Effector memory CD4-positive, alpha-beta T cell (primary cell): Measurements from ENCODE around the gene SHANK3.

Source experiments
- DNase-seq, 3 donors: peaks; one replicate each; pipeline ENCODE4 v3.0.0-alpha.2; 2020
- H3K27ac ChIP-seq: 2 replicates; pipeline ENCODE4 v1.7.0; 2013; ENCODE audit warnings: mild to moderate bottlenecking, low read length, moderate library complexity; ENCODE audit not compliant: insufficient read depth, poor library complexity, severe bottlenecking
- H3K27me3 ChIP-seq: replicated peaks from 2 replicates; pipeline ENCODE4 v1.7.0; 2013; ENCODE audit warnings: mild to moderate bottlenecking, low read length; ENCODE audit not compliant: insufficient read depth, control insufficient read depth, poor library complexity, severe bottlenecking
- H3K36me3 ChIP-seq: 2 replicates; pipeline ENCODE4 v1.7.0; 2013; ENCODE audit warnings: mild to moderate bottlenecking, low read length, moderate library complexity; ENCODE audit not compliant: control insufficient read depth, insufficient read depth
- H3K4me1 ChIP-seq: 2 replicates; pipeline ENCODE4 v1.7.0; 2013; ENCODE audit warnings: low read length, mild to moderate bottlenecking; ENCODE audit not compliant: control insufficient read depth, insufficient read depth, poor library complexity, severe bottlenecking
- H3K4me3 ChIP-seq: 2 replicates; pipeline ENCODE4 v1.7.0; 2013; ENCODE audit warnings: low read length, low read depth, mild to moderate bottlenecking; ENCODE audit not compliant: insufficient read depth, poor library complexity, severe bottlenecking
- H3K9me3 ChIP-seq: 2 replicates; pipeline ENCODE4 v1.7.0; 2013; ENCODE audit warnings: mild to moderate bottlenecking, low read length, moderate library complexity; ENCODE audit not compliant: control insufficient read depth

The SHANK3 gene

GRCh38 chr22:50704510-50705218, 32.0 kb downstream of the SHANK3 start:
- H3K27me3 ChIP-seq: no peaks in the 10 kb centered on the region
- no peaks in the 10 kb centered on the region for H3K36me3 ChIP-seq
- no peak for DNase-seq
- H3K4me1 ChIP-seq: no peaks in the 10 kb centered on the region
- no peak overlapping the region for H3K27ac ChIP-seq
- H3K4me3 ChIP-seq: no peak overlapping the region
- H3K9me3 ChIP-seq: no peaks in the 10 kb centered on the region

- Histone ChIP-seq H3K4me1 (no peaks in the 10 kb centered on the region), H3K9me3 (no peaks in the 10 kb centered on the region), H3K36me3 (no peaks in the 10 kb centered on the region), H3K4me3 (no peak overlapping the region), H3K27ac (no peak overlapping the region), H3K27me3 (no peaks in the 10 kb centered on the region)
- DNase-seq: no peak
Measured at GRCh38 chr22:50705219-50705691, 32.6 kb downstream of the SHANK3 start.

- no peaks in the 10 kb centered on the region for H3K36me3 ChIP-seq
- no peak overlapping the region for H3K4me3 ChIP-seq
- no peaks in the 10 kb centered on the region for H3K27me3 ChIP-seq
- no peak overlapping the region for H3K27ac ChIP-seq
- no peak for DNase-seq
- H3K4me1 ChIP-seq: no peaks in the 10 kb centered on the region
- H3K9me3 ChIP-seq: no peaks in the 10 kb centered on the region
Measured at GRCh38 chr22:50705851-50706351, 33.3 kb downstream of the SHANK3 start.

- no peak for DNase-seq
- H3K9me3 ChIP-seq: no peaks in the 10 kb centered on the region
- H3K36me3 ChIP-seq: no peaks in the 10 kb centered on the region
Measured at GRCh38 chr22:50706481-50707125, 34.0 kb downstream of the SHANK3 start.

GRCh38 chr22:50708474-50708873, 35.9 kb downstream of the SHANK3 start:
- Histone ChIP-seq H3K36me3 (no peaks in the 10 kb centered on the region), H3K4me1 (no peaks in the 10 kb centered on the region), H3K27me3 (no peaks in the 10 kb centered on the region), H3K27ac (no peak overlapping the region), H3K4me3 (no peak overlapping the region), H3K9me3 (no peaks in the 10 kb centered on the region)
- no peak for DNase-seq

More at GRCh38 chr22:50706481-50707125, 34.0 kb downstream of the SHANK3 start:
- no peaks in the 10 kb centered on the region for H3K4me1 ChIP-seq
- no peak overlapping the region for H3K4me3 ChIP-seq
- H3K27ac ChIP-seq: no peak overlapping the region
- H3K27me3 ChIP-seq: no peaks in the 10 kb centered on the region

GRCh38 chr22:50708996-50709395, 36.4 kb downstream of the SHANK3 start:
- Histone ChIP-seq H3K4me3 (no peak overlapping the region), H3K4me1 (no peaks in the 10 kb centered on the region), H3K36me3 (no peaks in the 10 kb centered on the region), H3K9me3 (no peaks in the 10 kb centered on the region), H3K27me3 (no peaks in the 10 kb centered on the region), H3K27ac (no peak overlapping the region)
- no peak for DNase-seq

GRCh38 chr22:50710221-50710620, 37.6 kb downstream of the SHANK3 start:
- Histone ChIP-seq H3K4me3 (no peak overlapping the region), H3K4me1 (no peaks in the 10 kb centered on the region), H3K36me3 (no peaks in the 10 kb centered on the region), H3K27ac (no peak overlapping the region), H3K9me3 (no peaks in the 10 kb centered on the region), H3K27me3 (no peaks in the 10 kb centered on the region)
- no peak for DNase-seq

- Histone ChIP-seq H3K4me3 (no peak overlapping the region), H3K9me3 (no peaks in the 10 kb centered on the region), H3K36me3 (no peaks in the 10 kb centered on the region), H3K27ac (no peak overlapping the region), H3K27me3 (no peaks in the 10 kb centered on the region), H3K4me1 (no peaks in the 10 kb centered on the region)
- no peak for DNase-seq
Measured at GRCh38 chr22:50710886-50711285, 38.3 kb downstream of the SHANK3 start.

GRCh38 chr22:50711446-50712340, 39.1 kb downstream of the SHANK3 start:
- Histone ChIP-seq H3K36me3 (no peaks in the 10 kb centered on the region), H3K4me1 (no peaks in the 10 kb centered on the region)
- DNase-seq: no peak

More at GRCh38 chr22:50711446-50712340, 39.1 kb downstream of the SHANK3 start:
- no peaks in the 10 kb centered on the region for H3K27me3 ChIP-seq
- no peaks in the 10 kb centered on the region for H3K9me3 ChIP-seq
- no peak overlapping the region for H3K4me3 ChIP-seq
- H3K27ac ChIP-seq: no peak overlapping the region
